ENCODE data around the gene LIMCH1.

The LIMCH1 gene

GRCh38 chr4:41741354-41741753 is 203.4 kb downstream of the LIMCH1 start:
- DNase-seq = no peak

- no peak for DNase-seq
These were observed 206.8 kb downstream of the LIMCH1 start for GRCh38 chr4:41744572-41745291.

GRCh38 chr4:41745292-41746024 is 207.5 kb downstream of the LIMCH1 start:
- DNase-seq = no peak

- no peak for DNase-seq
These were observed 208.1 kb downstream of the LIMCH1 start for GRCh38 chr4:41746025-41746439.

- no peak for DNase-seq
These were observed 208.7 kb downstream of the LIMCH1 start for GRCh38 chr4:41746440-41747229.

GRCh38 chr4:41747230-41748055 is 209.5 kb downstream of the LIMCH1 start:
- DNase-seq = no peak

GRCh38 chr4:41748074-41748570 is 210.2 kb downstream of the LIMCH1 start:
- DNase-seq = no peak

- DNase-seq = no peak
These were observed 210.9 kb downstream of the LIMCH1 start, which contains the start of gene PHOX2B for GRCh38 chr4:41748571-41749475. TSS of gene PHOX2B (minus strand) at chr4:41748725. CDS start at chr4:41748610, 115 bp downstream.

GRCh38 chr4:41749631-41750039 is 211.7 kb downstream of the LIMCH1 start:
- DNase-seq = no peak
